PC-9 (cell line): ENCODE results near the gene NALCN.

Source experiments
- EZH2 ChIP-seq: fragments of 200-600 bp; sonication (generic); IDR thresholded peaks from 2 replicates; pipeline ENCODE4 v1.8.0; 2017; ENCODE audit warnings: antibody characterized with exemption, low read depth
- TF ChIP-seq, protein P1 (sequence below): fragments of 200-600 bp; sonication (generic); conservative IDR thresholded peaks from 2 replicates; pipeline ENCODE4 v1.6.1; 2017; ENCODE audit warnings: mixed run types, antibody characterized with exemption, mild to moderate bottlenecking, moderate library complexity

DNA sequence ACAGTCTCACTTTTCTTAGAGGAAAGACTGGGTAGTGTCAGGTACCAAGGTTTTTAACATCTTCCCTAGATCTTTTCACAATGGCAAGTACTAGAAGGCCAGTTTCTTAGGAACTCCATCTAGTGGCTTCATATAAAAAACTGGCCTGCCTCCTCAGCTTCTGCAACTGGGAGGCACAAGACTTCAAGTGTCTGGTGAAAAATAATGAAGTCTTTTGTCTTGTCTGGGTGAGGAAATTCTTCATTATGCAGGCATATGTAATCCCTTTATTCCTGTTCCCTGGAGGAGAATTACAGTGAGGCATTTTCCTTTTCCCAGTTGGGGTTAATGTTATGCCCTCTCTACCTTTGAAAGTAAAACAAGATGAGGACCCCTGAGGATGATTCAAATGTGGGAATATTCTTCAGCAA, 300.5 kb downstream of the NALCN start:
- TF ChIP-seq, protein P1, sequence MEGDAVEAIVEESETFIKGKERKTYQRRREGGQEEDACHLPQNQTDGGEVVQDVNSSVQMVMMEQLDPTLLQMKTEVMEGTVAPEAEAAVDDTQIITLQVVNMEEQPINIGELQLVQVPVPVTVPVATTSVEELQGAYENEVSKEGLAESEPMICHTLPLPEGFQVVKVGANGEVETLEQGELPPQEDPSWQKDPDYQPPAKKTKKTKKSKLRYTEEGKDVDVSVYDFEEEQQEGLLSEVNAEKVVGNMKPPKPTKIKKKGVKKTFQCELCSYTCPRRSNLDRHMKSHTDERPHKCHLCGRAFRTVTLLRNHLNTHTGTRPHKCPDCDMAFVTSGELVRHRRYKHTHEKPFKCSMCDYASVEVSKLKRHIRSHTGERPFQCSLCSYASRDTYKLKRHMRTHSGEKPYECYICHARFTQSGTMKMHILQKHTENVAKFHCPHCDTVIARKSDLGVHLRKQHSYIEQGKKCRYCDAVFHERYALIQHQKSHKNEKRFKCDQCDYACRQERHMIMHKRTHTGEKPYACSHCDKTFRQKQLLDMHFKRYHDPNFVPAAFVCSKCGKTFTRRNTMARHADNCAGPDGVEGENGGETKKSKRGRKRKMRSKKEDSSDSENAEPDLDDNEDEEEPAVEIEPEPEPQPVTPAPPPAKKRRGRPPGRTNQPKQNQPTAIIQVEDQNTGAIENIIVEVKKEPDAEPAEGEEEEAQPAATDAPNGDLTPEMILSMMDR, result no peak
- no peak for TF ChIP-seq EZH2
